Fibroblast of villous mesenchyme (primary cell): Measurements from ENCODE around the gene GOLGA6D. TPM values are rescaled to one million over a fixed set of nuclear protein-coding genes. Genes with fewer than 3 reads are reported as not detected.
"Not testable (repeated sequence)": the region's sequence is repeated elsewhere in the genome, so short reads cannot be mapped to it uniquely, and the experiment has no call there.

Experiments used
- DNase-seq: peaks from one replicate; pipeline ENCODE4 v3.0.0-alpha.2; 2010; ENCODE audit warnings: low read depth
- H3K4me3 ChIP-seq: 2 replicates; pipeline ENCODE4 v1.5.1; 2011; ENCODE audit warnings: low read depth, mild to moderate bottlenecking, low read length
- CTCF ChIP-seq: IDR thresholded peaks from 2 replicates; pipeline ENCODE4 v1.5.1; 2012; ENCODE audit warnings: low read depth, mild to moderate bottlenecking, low read length; ENCODE audit not compliant: insufficient read depth
- total RNA-seq: library from RNA; depleted of rRNA; stranded (reverse); fragments of >200 nt; gene quantifications from 2 replicates; pipeline ENCODE4 v1.2.3, GENCODE V29; 2012

Gene GOLGA6D
- total RNA-seq, 1 donor = not detected

- DNase-seq = no peak
- no peak for TF ChIP-seq CTCF
These were observed 46.1 kb downstream of the GOLGA6D start for GRCh38 chr15:75328493-75329314.

GRCh38 chr15:75329571-75329970 is 46.9 kb downstream of the GOLGA6D start:
- no peak overlapping the region for H3K4me3 ChIP-seq
- no peak for TF ChIP-seq CTCF
- no peak for DNase-seq

More at GRCh38 chr15:75328493-75329314, 46.1 kb downstream of the GOLGA6D start:
- no peak overlapping the region for H3K4me3 ChIP-seq

- not testable (repeated sequence) for H3K4me3 ChIP-seq
These were observed 49.5 kb downstream of the GOLGA6D start for GRCh38 chr15:75332093-75332492.

GRCh38 chr15:75333654-75334419 is 51.2 kb downstream of the GOLGA6D start:
- H3K4me3 ChIP-seq, DNase-seq: not testable (repeated sequence)

More at GRCh38 chr15:75332093-75332492, 49.5 kb downstream of the GOLGA6D start:
- not testable (repeated sequence) for DNase-seq

GRCh38 chr15:75335313-75335704 is 52.7 kb downstream of the GOLGA6D start:
- peak overlapping the region; percentile 90 for H3K4me3 ChIP-seq
- no peak for DNase-seq
- no peak for TF ChIP-seq CTCF

GRCh38 chr15:75335705-75336355 is 53.2 kb downstream of the GOLGA6D start, which contains the start of gene COMMD4:
TSS of gene COMMD4 (plus strand) at chr15:75336063. CDS start at chr15:75336090, 27 bp downstream.
- peak; percentile 96 for DNase-seq
- no peak for TF ChIP-seq CTCF
- H3K4me3 ChIP-seq = peak within 1 kb of the TSS; percentile 90

GRCh38 chr15:75338661-75339240 is 56.1 kb downstream of the GOLGA6D start:
- DNase-seq = no peak
- TF ChIP-seq CTCF = no peak
- H3K4me3 ChIP-seq = no peak overlapping the region
